Activated T-cell treated with anti-CD3 and anti-CD28 coated beads, Interleukin-2, amount 50 U/mL, for 24 hours (primary cell): ENCODE results near the gene BCCIP.

ENCODE experiments used
- DNase-seq: peaks from one replicate; pipeline ENCODE4 v3.0.0-alpha.2; 2020
- H3K27ac Mint-ChIP-seq: 2 replicates; pipeline ENCODE4 v1.8.0; 2020; ENCODE audit warnings: mild to moderate bottlenecking, mixed read lengths
- H3K27me3 Mint-ChIP-seq: 2 replicates; pipeline ENCODE4 v1.8.0; 2020; ENCODE audit warnings: mixed read lengths
- H3K36me3 Mint-ChIP-seq: 2 replicates; pipeline ENCODE4 v1.8.0; 2020; ENCODE audit warnings: low read depth, mixed read lengths
- H3K4me1 Mint-ChIP-seq: 2 replicates; pipeline ENCODE4 v1.8.0; 2020; ENCODE audit warnings: low read depth, mixed read lengths
- H3K4me3 Mint-ChIP-seq: 2 replicates; pipeline ENCODE4 v1.8.0; 2020; ENCODE audit warnings: mild to moderate bottlenecking, moderate library complexity, mixed read lengths
- H3K9me3 Mint-ChIP-seq: 2 replicates; pipeline ENCODE4 v1.8.0; 2020; ENCODE audit warnings: mixed read lengths

BCCIP gene

GRCh38 chr10:125788156-125789034 is 35.0 kb upstream of the BCCIP start:
- DNase-seq: no peak
- Mint-ChIP-seq H3K27me3 (no peaks in the 10 kb centered on the region), H3K27ac (peak overlapping the region; percentile 68), H3K4me1 (peaks cover 28% of the 10 kb centered on the region), H3K4me3 (no peak overlapping the region), H3K36me3 (peaks cover 45% of the 10 kb centered on the region), H3K9me3 (no peaks in the 10 kb centered on the region)

GRCh38 chr10:125792342-125793300 is 30.7 kb upstream of the BCCIP start:
- Mint-ChIP-seq H3K9me3 (no peaks in the 10 kb centered on the region), H3K4me3 (no peak overlapping the region), H3K36me3 (peaks cover 77% of the 10 kb centered on the region), H3K27ac (no peak overlapping the region), H3K27me3 (no peaks in the 10 kb centered on the region), H3K4me1 (peaks cover 19% of the 10 kb centered on the region)
- no peak for DNase-seq

- H3K27me3 Mint-ChIP-seq: no peaks in the 10 kb centered on the region
- DNase-seq: no peak
- no peak overlapping the region for H3K27ac Mint-ChIP-seq
- H3K36me3 Mint-ChIP-seq: peaks cover 75% of the 10 kb centered on the region
- no peak overlapping the region for H3K4me3 Mint-ChIP-seq
- no peaks in the 10 kb centered on the region for H3K9me3 Mint-ChIP-seq
- H3K4me1 Mint-ChIP-seq: no peaks in the 10 kb centered on the region
Measured at GRCh38 chr10:125795128-125795527, 28.2 kb upstream of the BCCIP start.

- Mint-ChIP-seq H3K4me3 (no peak overlapping the region), H3K36me3 (peaks cover 77% of the 10 kb centered on the region), H3K27ac (peak overlapping the region; percentile 19), H3K4me1 (no peaks in the 10 kb centered on the region), H3K9me3 (no peaks in the 10 kb centered on the region), H3K27me3 (no peaks in the 10 kb centered on the region)
- DNase-seq: no peak
Measured at GRCh38 chr10:125795637-125796190, 27.6 kb upstream of the BCCIP start.

DNA sequence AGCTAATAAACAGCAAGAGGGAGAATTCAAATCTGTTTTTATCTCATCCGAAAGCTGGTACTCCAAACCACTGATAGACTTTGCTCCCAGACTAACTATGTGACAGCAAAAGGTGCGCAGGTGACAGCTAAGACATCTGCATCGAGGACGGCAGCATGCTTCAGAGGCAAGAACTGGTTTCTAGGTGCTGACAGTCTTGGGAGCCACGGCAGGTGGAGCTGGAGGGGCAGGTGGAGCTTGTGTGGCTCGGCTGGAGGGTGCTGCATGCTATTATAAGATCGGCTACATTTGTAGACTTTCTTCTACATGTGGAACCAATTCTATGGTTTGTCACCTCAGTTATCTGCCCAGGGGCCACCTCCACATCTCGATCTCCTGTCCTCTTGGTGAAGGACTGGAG is 25.9 kb upstream of the BCCIP start:
- Mint-ChIP-seq H3K9me3 (no peaks in the 10 kb centered on the region), H3K4me3 (no peak overlapping the region), H3K27ac (no peak overlapping the region), H3K36me3 (peaks cover 80% of the 10 kb centered on the region), H3K27me3 (no peaks in the 10 kb centered on the region), H3K4me1 (no peaks in the 10 kb centered on the region)
- no peak for DNase-seq

GRCh38 chr10:125797994-125798662 is 25.2 kb upstream of the BCCIP start:
- Mint-ChIP-seq H3K36me3 (peaks cover 79% of the 10 kb centered on the region), H3K4me3 (no peak overlapping the region), H3K27ac (no peak overlapping the region), H3K27me3 (no peaks in the 10 kb centered on the region), H3K9me3 (no peaks in the 10 kb centered on the region), H3K4me1 (no peaks in the 10 kb centered on the region)
- no peak for DNase-seq

- Mint-ChIP-seq H3K27me3 (no peaks in the 10 kb centered on the region), H3K9me3 (no peaks in the 10 kb centered on the region), H3K36me3 (peaks cover 77% of the 10 kb centered on the region), H3K27ac (peak overlapping the region; percentile 10), H3K4me1 (no peaks in the 10 kb centered on the region), H3K4me3 (no peak overlapping the region)
- no peak for DNase-seq
Measured at GRCh38 chr10:125799451-125800182, 23.7 kb upstream of the BCCIP start.

GRCh38 chr10:125801574-125801973 is 21.8 kb upstream of the BCCIP start:
- H3K9me3 Mint-ChIP-seq: no peaks in the 10 kb centered on the region
- H3K36me3 Mint-ChIP-seq: peaks cover 82% of the 10 kb centered on the region
- no peaks in the 10 kb centered on the region for H3K27me3 Mint-ChIP-seq
- H3K4me3 Mint-ChIP-seq: no peak overlapping the region
- H3K4me1 Mint-ChIP-seq: no peaks in the 10 kb centered on the region
- H3K27ac Mint-ChIP-seq: no peak overlapping the region
- no peak for DNase-seq

GRCh38 chr10:125802131-125802530 is 21.2 kb upstream of the BCCIP start:
- Mint-ChIP-seq H3K27me3 (no peaks in the 10 kb centered on the region), H3K36me3 (peaks cover 83% of the 10 kb centered on the region), H3K4me1 (no peaks in the 10 kb centered on the region), H3K9me3 (no peaks in the 10 kb centered on the region), H3K4me3 (no peak overlapping the region), H3K27ac (no peak overlapping the region)
- no peak for DNase-seq

- Mint-ChIP-seq H3K27me3 (no peaks in the 10 kb centered on the region), H3K9me3 (no peaks in the 10 kb centered on the region), H3K36me3 (peaks cover 83% of the 10 kb centered on the region), H3K27ac (peak overlapping the region; percentile 18), H3K4me3 (no peak overlapping the region), H3K4me1 (no peaks in the 10 kb centered on the region)
- no peak for DNase-seq
Measured at GRCh38 chr10:125802739-125803138, 20.6 kb upstream of the BCCIP start.

DNA sequence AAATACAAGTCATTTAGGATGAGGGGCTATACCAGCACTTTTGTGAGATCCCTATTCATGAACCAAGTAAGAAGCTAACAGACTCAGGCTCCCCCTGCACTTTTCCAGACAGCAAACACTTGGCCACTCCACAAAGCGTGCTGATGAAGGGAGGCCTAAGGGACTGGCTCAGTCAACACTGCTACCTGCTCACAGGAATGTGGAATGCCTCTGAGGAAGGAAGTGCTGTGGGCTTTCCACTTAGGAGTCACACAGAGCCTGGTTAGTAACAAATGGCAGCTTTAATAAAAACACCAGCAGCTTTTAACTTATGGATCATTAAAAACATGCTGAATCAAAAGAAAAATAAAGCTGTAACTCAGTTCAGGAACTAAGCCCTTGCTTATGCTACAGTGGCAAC is 15.3 kb upstream of the BCCIP start:
- Mint-ChIP-seq H3K4me1 (no peaks in the 10 kb centered on the region), H3K27me3 (no peaks in the 10 kb centered on the region), H3K36me3 (peaks cover 79% of the 10 kb centered on the region), H3K9me3 (no peaks in the 10 kb centered on the region), H3K27ac (no peak overlapping the region), H3K4me3 (no peak overlapping the region)
- DNase-seq: no peak

DNA sequence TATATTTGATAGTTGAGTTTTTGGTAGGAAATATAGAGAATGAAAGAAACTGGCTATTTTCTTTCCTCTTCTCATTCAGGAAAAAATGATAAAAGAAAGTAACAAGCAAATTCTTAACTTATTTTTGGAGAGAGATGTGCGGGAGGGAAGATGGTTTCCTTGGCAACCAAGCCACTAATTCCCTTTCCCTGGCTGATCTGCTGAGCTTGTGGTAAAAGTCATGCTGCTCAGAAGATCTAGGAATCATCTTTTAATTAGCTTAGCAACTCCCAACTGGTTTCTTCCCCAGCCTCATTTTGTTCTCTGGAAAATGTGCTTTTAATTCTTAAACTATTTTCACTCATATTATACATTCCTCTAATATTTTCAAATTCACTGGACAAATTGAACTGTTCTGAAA is 12.1 kb upstream of the BCCIP start:
- H3K36me3 Mint-ChIP-seq: peaks cover 82% of the 10 kb centered on the region
- no peaks in the 10 kb centered on the region for H3K27me3 Mint-ChIP-seq
- H3K4me1 Mint-ChIP-seq: no peaks in the 10 kb centered on the region

GRCh38 chr10:125812128-125812750 is 11.1 kb upstream of the BCCIP start:
- H3K4me1 Mint-ChIP-seq: no peaks in the 10 kb centered on the region
- no peak overlapping the region for H3K27ac Mint-ChIP-seq
- H3K36me3 Mint-ChIP-seq: peaks cover 73% of the 10 kb centered on the region

More for the DNA sequence above, 12.1 kb upstream of the BCCIP start:
- Mint-ChIP-seq H3K9me3 (no peaks in the 10 kb centered on the region), H3K4me3 (no peak overlapping the region), H3K27ac (no peak overlapping the region)
- DNase-seq: no peak

More at GRCh38 chr10:125812128-125812750, 11.1 kb upstream of the BCCIP start:
- Mint-ChIP-seq H3K27me3 (no peaks in the 10 kb centered on the region), H3K9me3 (no peaks in the 10 kb centered on the region), H3K4me3 (no peak overlapping the region)
- DNase-seq: no peak
